ENCODE data around the gene THSD4.

DNA sequence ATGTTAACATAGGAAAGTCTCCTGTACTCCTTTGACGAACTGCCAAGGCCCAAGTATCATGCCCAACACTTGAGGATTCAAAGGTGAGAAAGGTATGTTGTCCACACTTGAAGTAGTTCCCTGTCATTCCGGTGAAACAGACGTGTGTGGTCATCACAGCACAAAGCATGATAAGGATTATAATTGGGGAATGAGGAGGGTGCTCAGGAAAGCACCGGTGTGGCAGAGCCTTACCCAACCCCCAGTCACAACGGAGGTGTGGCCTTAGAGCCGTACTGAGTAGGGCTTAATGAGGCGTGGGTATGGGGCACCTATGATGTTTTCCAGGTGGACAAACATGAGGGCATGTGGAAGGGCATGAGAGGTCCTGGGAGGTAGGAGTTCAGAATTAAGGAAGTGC lies 492.1 kb downstream of the THSD4 start:
- TF ChIP-seq, protein P1, sequence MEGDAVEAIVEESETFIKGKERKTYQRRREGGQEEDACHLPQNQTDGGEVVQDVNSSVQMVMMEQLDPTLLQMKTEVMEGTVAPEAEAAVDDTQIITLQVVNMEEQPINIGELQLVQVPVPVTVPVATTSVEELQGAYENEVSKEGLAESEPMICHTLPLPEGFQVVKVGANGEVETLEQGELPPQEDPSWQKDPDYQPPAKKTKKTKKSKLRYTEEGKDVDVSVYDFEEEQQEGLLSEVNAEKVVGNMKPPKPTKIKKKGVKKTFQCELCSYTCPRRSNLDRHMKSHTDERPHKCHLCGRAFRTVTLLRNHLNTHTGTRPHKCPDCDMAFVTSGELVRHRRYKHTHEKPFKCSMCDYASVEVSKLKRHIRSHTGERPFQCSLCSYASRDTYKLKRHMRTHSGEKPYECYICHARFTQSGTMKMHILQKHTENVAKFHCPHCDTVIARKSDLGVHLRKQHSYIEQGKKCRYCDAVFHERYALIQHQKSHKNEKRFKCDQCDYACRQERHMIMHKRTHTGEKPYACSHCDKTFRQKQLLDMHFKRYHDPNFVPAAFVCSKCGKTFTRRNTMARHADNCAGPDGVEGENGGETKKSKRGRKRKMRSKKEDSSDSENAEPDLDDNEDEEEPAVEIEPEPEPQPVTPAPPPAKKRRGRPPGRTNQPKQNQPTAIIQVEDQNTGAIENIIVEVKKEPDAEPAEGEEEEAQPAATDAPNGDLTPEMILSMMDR (optimal IDR thresholded peaks at IDR 0.05 in 1 of 3, IDR thresholded peaks at IDR 0.05 in 1 of 3, conservative IDR thresholded peaks at IDR 0.05 in 1 of 3; ENCODE audit: extremely low read depth in 1 of 3, insufficient read depth in 2 of 3, low read length in 3 of 3): no peak
- no peak for TF ChIP-seq EZH2 (IDR thresholded peaks at IDR 0.05; ENCODE audit: low read length)
